WTC11 (cell line): ENCODE results near the gene IGFALS. TPM values are rescaled to one million over a fixed set of nuclear protein-coding genes. Genes with fewer than 3 reads are reported as not detected.

Experiments used
- ATAC-seq: fragments of 200-7000 bp; cut with Tn5 transposase; 2 replicates; pipeline ENCODE4 v1.10.0; 2021; ENCODE audit warnings: mild to moderate bottlenecking, moderate library complexity
- CTCF ChIA-PET: fragments of 300-600 bp; sonication (Branson Sonifier 250); formaldehyde crosslinking; loops from one replicate; lab custom pipeline; 2021; ENCODE audit warnings: antibody characterized with exemption; lab: Charles Lee
- POLR2A ChIA-PET: fragments of 350-600 bp; sonication (Branson Sonifier 250); formaldehyde crosslinking; loops from one replicate; lab custom pipeline; 2021; ENCODE audit warnings: antibody characterized with exemption; lab: Charles Lee
- DNase-seq: peaks from one replicate; pipeline ENCODE4 v3.0.0; 2021; ENCODE audit warnings: low spot score
- H3K27ac Mint-ChIP-seq: 2 replicates; pipeline ENCODE4 v1.8.0; 2021; ENCODE audit warnings: mixed read lengths
- H3K27me3 Mint-ChIP-seq: 2 replicates; pipeline ENCODE4 v1.8.0; 2021; ENCODE audit warnings: low read depth, mild to moderate bottlenecking, moderate library complexity, mixed read lengths
- H3K36me3 Mint-ChIP-seq: 2 replicates; pipeline ENCODE4 v1.8.0; 2021; ENCODE audit warnings: mixed read lengths
- H3K4me1 Mint-ChIP-seq: 2 replicates; pipeline ENCODE4 v1.8.0; 2022; ENCODE audit warnings: mixed read lengths
- H3K4me3 Mint-ChIP-seq: 2 replicates; pipeline ENCODE4 v1.8.0; 2021; ENCODE audit warnings: mild to moderate bottlenecking, moderate library complexity, mixed read lengths
- H3K9me3 Mint-ChIP-seq: 2 replicates; pipeline ENCODE4 v1.8.0; 2021; ENCODE audit warnings: mixed read lengths
- ATF1 ChIP-seq: sonication (generic); formaldehyde crosslinking; IDR thresholded peaks from 2 replicates; pipeline ENCODE4 v1.8.1; 2023; ENCODE audit warnings: mild to moderate bottlenecking, moderate library complexity, missing genetic modification reagents
- EMX1 ChIP-seq: fragments of 250-450 bp; sonication (Bioruptor Pico); IDR thresholded peaks from 2 replicates; pipeline ENCODE4 v1.8.0; 2021; ENCODE audit warnings: mild to moderate bottlenecking
- ETV6 ChIP-seq: sonication (generic); formaldehyde crosslinking; IDR thresholded peaks from 2 replicates; pipeline ENCODE4 v1.8.1; 2022; ENCODE audit warnings: mild to moderate bottlenecking, missing genetic modification reagents
- FOXP1 ChIP-seq: sonication (generic); formaldehyde crosslinking; IDR thresholded peaks from 2 replicates; pipeline ENCODE4 v1.8.0; 2022; ENCODE audit warnings: missing genetic modification reagents, mild to moderate bottlenecking, moderate library complexity, borderline replicate concordance
- GABPB1 ChIP-seq: sonication (generic); formaldehyde crosslinking; IDR thresholded peaks from 2 replicates; pipeline ENCODE4 v1.8.1; 2023; ENCODE audit warnings: mild to moderate bottlenecking, missing genetic modification reagents
- GRHL2 ChIP-seq: fragments of 250-450 bp; sonication (Bioruptor Pico); IDR thresholded peaks from 2 replicates; pipeline ENCODE4 v1.8.0; 2022; ENCODE audit warnings: mild to moderate bottlenecking, moderate library complexity; ENCODE audit not compliant: insufficient replicate concordance, severe bottlenecking
- JUN ChIP-seq: sonication (generic); formaldehyde crosslinking; IDR thresholded peaks from 2 replicates; pipeline ENCODE4 v1.8.0; 2023; ENCODE audit warnings: mild to moderate bottlenecking, missing genetic modification reagents
- KAT7 ChIP-seq: sonication (generic); formaldehyde crosslinking; IDR thresholded peaks from 2 replicates; pipeline ENCODE4 v1.8.1; 2023; ENCODE audit warnings: missing genetic modification reagents, mild to moderate bottlenecking, borderline replicate concordance
- NFATC4 ChIP-seq: fragments of 250-450 bp; sonication (Bioruptor Pico); IDR thresholded peaks from 2 replicates; pipeline ENCODE4 v1.9.0; 2021; ENCODE audit warnings: mild to moderate bottlenecking
- NR1H2 ChIP-seq: sonication (generic); formaldehyde crosslinking; IDR thresholded peaks from 2 replicates; pipeline ENCODE4 v1.9.0; 2021; ENCODE audit warnings: mild to moderate bottlenecking, moderate library complexity, missing genetic modification reagents
- RORB ChIP-seq: fragments of 250-450 bp; sonication (Bioruptor Pico); IDR thresholded peaks from 2 replicates; pipeline ENCODE4 v1.9.0; 2021; ENCODE audit warnings: mild to moderate bottlenecking
- TCF7 ChIP-seq: sonication (generic); formaldehyde crosslinking; IDR thresholded peaks from 2 replicates; pipeline ENCODE4 v1.8.0; 2022; ENCODE audit warnings: mild to moderate bottlenecking, low read depth, missing genetic modification reagents, moderate library complexity
- TP53 ChIP-seq: sonication (generic); formaldehyde crosslinking; IDR thresholded peaks from 2 replicates; pipeline ENCODE4 v1.8.1; 2023; ENCODE audit warnings: mild to moderate bottlenecking, missing genetic modification reagents
- ZNF121 ChIP-seq: sonication (generic); formaldehyde crosslinking; IDR thresholded peaks from 2 replicates; pipeline ENCODE4 v1.8.0; 2023; ENCODE audit warnings: missing genetic modification reagents
- ZNF232 ChIP-seq: sonication (generic); formaldehyde crosslinking; IDR thresholded peaks from 2 replicates; pipeline ENCODE4 v1.8.0; 2022; ENCODE audit warnings: mild to moderate bottlenecking, missing genetic modification reagents
- ZNF317 ChIP-seq: sonication (generic); formaldehyde crosslinking; IDR thresholded peaks from 2 replicates; pipeline ENCODE4 v1.8.1; 2023; ENCODE audit warnings: low read depth, mild to moderate bottlenecking, moderate library complexity, missing genetic modification reagents, borderline replicate concordance
- total RNA-seq: library from RNA; stranded (reverse); gene quantifications from 3 replicates; pipeline ENCODE4 v1.2.3, GENCODE V29; 2021
- TF ChIP-seq, protein P1 (sequence below): sonication (generic); formaldehyde crosslinking; IDR thresholded peaks from 2 replicates; pipeline ENCODE4 v1.8.1; 2023; ENCODE audit warnings: mild to moderate bottlenecking, missing genetic modification reagents, moderate library complexity
- TF ChIP-seq, protein P2 (sequence below): fragments of 250-450 bp; sonication (Bioruptor Pico); conservative IDR thresholded peaks from 2 replicates; pipeline ENCODE4 v1.9.0; 2021; ENCODE audit warnings: mild to moderate bottlenecking
- TF ChIP-seq, protein P3 (sequence below): fragments of 250-450 bp; sonication (Bioruptor Pico); IDR thresholded peaks from 2 replicates; pipeline ENCODE4 v1.9.0; 2021; ENCODE audit warnings: moderate library complexity, mild to moderate bottlenecking, inconsistent platforms, borderline replicate concordance
- TF ChIP-seq, protein P4 (sequence below): fragments of 200-600 bp; IDR thresholded peaks from 2 replicates; pipeline ENCODE4 v1.8.0; 2022; ENCODE audit warnings: antibody characterized with exemption
- TF ChIP-seq, protein P5 (sequence below): sonication (generic); formaldehyde crosslinking; IDR thresholded peaks from 2 replicates; pipeline ENCODE4 v1.8.0; 2023; ENCODE audit warnings: missing genetic modification reagents

The IGFALS gene
- total RNA-seq, 1 experiment from 2014 or later: not detected

DNA sequence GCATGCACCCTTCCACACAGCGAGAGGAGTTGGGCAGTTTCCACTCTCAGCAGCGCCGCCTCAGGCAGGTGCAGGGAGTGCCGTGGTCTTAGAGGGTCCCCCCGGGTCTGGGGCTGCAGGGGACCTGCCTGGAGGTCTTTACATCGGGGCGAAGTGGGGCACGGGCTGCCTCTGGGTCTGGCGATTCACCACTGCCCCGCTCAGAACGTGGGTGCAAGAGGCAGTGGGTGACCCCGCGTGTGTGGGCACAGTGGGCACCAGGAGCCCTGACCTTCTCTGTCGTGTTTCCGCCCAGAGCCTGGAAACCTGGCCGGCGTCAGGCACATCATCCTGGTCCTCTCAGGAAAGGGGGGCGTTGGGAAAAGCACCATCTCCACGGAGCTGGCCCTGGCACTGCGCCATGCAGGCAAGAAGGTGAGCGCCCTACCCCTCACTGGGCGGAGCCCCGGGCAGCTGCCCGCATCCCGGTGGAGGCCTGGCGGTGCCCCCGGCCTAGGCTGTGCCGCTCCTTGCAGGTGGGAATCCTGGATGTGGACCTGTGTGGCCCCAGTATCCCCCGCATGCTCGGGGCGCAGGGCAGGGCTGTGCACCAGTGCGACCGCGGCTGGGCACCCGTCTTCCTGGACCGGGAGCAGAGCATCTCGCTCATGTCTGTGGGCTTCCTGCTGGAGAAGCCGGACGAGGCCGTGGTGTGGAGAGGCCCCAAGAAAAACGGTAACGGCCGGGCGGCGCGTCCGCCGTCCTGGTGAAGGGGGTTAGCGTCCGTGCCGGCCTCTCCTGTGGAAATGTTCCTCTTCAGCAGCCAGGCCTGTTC lies 7.1 kb downstream of the IGFALS start:
- Mint-ChIP-seq H3K36me3 (peaks cover 5% of the 10 kb centered on the region), H3K9me3 (no peaks in the 10 kb centered on the region), H3K27me3 (no peaks in the 10 kb centered on the region), H3K27ac (no peak overlapping the region), H3K4me3 (no peak overlapping the region), H3K4me1 (peaks cover 3% of the 10 kb centered on the region)
- ChIA-PET CTCF (no interaction called here), POLR2A (no interaction called here)
- DNase-seq: peak; percentile 56
- no peak for ATAC-seq
- TF ChIP-seq, protein P1, sequence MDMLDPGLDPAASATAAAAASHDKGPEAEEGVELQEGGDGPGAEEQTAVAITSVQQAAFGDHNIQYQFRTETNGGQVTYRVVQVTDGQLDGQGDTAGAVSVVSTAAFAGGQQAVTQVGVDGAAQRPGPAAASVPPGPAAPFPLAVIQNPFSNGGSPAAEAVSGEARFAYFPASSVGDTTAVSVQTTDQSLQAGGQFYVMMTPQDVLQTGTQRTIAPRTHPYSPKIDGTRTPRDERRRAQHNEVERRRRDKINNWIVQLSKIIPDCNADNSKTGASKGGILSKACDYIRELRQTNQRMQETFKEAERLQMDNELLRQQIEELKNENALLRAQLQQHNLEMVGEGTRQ (CRISPR knock-in tag): no peak
- TF ChIP-seq ATF1 (CRISPR knock-in tag): no peak
- TF ChIP-seq, protein P2, sequence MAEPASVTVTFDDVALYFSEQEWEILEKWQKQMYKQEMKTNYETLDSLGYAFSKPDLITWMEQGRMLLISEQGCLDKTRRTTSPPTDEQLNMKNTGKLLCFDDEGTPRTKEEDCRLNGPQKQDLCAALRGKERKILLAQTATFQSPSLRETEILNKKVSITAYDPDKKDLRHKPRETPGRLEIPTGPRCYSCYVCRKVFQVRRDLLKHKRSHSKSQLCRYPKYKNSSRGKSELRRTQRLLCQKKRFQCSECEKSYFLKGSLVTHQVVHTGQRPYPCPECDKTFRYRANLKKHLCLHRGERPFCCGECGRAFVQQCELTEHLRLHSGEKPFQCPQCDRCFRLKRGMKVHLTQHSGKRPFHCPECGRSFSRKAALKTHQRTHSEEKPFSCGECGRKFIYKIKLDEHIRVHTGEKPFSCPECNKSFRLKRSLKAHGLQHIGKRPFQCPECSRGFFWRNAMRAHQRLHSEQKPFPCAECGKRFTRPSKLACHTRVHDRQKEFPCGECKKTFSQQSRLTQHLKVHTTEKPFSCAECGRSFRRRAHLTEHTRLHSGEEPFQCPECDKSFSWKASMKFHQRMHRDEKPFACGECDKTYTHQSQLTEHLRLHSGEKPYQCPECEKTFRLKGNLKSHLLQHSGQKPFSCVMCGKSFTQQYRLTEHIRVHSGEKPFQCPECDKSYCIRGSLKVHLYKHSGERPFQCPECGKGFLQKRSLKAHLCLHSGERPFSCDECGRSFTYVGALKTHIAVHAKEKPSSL (CRISPR knock-in tag): no peak

DNA sequence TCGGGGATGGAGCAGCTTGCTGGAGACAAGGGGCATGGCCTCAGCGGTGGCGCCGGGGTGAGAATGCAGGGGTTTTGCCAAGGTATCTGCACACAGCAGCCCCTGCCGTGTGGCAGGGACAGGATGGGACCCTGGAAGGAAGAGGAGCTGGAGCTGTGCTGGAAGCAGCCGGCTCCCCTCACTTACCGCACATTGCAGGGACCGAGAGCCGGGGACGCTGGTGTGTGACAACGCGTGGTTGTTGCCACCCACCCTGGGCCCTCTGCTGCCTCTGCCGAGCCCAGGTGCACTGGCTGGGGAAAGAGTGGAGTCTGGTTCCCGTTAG lies 7.7 kb downstream of the IGFALS start:
- H3K27me3 Mint-ChIP-seq: no peaks in the 10 kb centered on the region
- H3K9me3 Mint-ChIP-seq: no peaks in the 10 kb centered on the region
- ATAC-seq (no peak), DNase-seq (no peak)
- ChIA-PET CTCF (no interaction called here), POLR2A (no interaction called here)
- no peak overlapping the region for H3K4me3 Mint-ChIP-seq
- peaks cover 7% of the 10 kb centered on the region for H3K4me1 Mint-ChIP-seq
- TF ChIP-seq, protein P1 (CRISPR knock-in tag): no peak
- TF ChIP-seq GABPB1 (CRISPR knock-in tag): no peak
- TF ChIP-seq ZNF121 (CRISPR knock-in tag): no peak
- no peak for TF ChIP-seq RORB (CRISPR knock-in tag)
- no peak for TF ChIP-seq GRHL2
- TF ChIP-seq EMX1 (CRISPR knock-in tag): no peak
- TF ChIP-seq TCF7 (CRISPR knock-in tag): no peak
- no peak for TF ChIP-seq NFATC4 (CRISPR knock-in tag)
- TF ChIP-seq, protein P3, sequence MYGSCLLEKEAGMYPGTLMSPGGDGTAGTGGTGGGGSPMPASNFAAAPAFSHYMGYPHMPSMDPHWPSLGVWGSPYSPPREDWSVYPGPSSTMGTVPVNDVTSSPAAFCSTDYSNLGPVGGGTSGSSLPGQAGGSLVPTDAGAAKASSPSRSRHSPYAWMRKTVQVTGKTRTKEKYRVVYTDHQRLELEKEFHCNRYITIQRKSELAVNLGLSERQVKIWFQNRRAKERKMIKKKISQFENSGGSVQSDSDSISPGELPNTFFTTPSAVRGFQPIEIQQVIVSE (CRISPR knock-in tag): no peak
- no peak for TF ChIP-seq ETV6 (CRISPR knock-in tag)
- H3K27ac Mint-ChIP-seq: no peak overlapping the region
- H3K36me3 Mint-ChIP-seq: peaks cover 5% of the 10 kb centered on the region

DNA sequence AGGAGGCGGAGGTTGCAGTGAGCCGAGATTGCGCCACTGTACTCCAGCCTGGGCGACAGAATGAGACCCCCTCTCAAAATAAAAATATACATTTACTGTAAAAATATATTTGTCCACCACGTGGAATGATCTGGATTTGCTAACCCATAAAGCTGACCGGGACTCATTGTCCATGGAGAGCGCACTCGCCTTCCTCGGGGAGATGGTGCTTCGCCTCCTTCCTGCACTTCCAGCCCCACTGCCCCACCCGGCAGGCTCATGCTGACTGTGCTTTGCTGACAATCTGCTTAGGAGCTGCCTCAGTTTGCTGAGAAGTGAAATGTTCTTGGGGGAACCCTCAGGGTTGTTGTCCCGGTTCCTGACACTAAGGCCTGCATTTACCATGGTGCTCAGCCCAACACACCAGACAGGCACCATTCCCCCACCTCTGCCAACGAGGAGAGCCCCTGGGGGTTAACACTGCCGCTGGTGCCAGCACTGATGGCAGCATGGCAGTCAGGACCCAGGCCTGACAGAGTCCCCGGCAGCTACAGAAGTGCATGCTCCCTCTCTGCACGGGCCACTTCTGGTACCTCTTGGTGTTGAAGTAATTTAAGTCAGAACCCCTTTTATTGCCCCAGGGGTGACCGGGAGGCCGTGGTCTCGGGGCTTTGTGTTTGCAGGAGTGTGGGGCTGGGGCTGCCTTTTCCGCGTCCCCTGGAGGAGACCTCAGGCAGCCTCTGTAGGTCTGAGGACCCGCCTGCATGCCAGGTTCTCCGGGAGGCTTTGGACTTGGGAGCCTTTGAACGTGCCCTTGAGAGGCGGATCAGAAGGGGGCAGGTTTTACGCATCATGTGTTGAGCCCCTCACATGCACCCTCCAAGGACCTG lies 8.3 kb downstream of the IGFALS start:
- Mint-ChIP-seq H3K36me3 (peaks cover 5% of the 10 kb centered on the region), H3K27me3 (no peaks in the 10 kb centered on the region), H3K27ac (no peak overlapping the region), H3K4me1 (peaks cover 7% of the 10 kb centered on the region), H3K9me3 (no peaks in the 10 kb centered on the region), H3K4me3 (peak overlapping the region; percentile 33)
- ChIA-PET POLR2A (interaction anchor here (0.6 kb wide), 1 partner anchor 812 kb away, joined by 3 read pairs; no protein-coding TSS in a partner anchor), CTCF (no interaction called here)
- TF ChIP-seq NR1H2 (CRISPR knock-in tag) (no peak), JUN (no peak), ZNF232 (no peak), ZNF317 (CRISPR knock-in tag) (no peak), KAT7 (no peak), FOXP1 (CRISPR knock-in tag) (no peak), TP53 (no peak), TCF7 (CRISPR knock-in tag) (no peak)
- TF ChIP-seq, protein P4, sequence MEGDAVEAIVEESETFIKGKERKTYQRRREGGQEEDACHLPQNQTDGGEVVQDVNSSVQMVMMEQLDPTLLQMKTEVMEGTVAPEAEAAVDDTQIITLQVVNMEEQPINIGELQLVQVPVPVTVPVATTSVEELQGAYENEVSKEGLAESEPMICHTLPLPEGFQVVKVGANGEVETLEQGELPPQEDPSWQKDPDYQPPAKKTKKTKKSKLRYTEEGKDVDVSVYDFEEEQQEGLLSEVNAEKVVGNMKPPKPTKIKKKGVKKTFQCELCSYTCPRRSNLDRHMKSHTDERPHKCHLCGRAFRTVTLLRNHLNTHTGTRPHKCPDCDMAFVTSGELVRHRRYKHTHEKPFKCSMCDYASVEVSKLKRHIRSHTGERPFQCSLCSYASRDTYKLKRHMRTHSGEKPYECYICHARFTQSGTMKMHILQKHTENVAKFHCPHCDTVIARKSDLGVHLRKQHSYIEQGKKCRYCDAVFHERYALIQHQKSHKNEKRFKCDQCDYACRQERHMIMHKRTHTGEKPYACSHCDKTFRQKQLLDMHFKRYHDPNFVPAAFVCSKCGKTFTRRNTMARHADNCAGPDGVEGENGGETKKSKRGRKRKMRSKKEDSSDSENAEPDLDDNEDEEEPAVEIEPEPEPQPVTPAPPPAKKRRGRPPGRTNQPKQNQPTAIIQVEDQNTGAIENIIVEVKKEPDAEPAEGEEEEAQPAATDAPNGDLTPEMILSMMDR: no peak
- TF ChIP-seq, protein P5, sequence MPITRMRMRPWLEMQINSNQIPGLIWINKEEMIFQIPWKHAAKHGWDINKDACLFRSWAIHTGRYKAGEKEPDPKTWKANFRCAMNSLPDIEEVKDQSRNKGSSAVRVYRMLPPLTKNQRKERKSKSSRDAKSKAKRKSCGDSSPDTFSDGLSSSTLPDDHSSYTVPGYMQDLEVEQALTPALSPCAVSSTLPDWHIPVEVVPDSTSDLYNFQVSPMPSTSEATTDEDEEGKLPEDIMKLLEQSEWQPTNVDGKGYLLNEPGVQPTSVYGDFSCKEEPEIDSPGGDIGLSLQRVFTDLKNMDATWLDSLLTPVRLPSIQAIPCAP: no peak
- DNase-seq (no peak), ATAC-seq (no peak)
